HG02981 (cell line): ENCODE results near the gene CD44.

Experiments used
- ATAC-seq: cut with Tn5 transposase; IDR thresholded peaks from one replicate; pipeline ENCODE4 v1.9.1; 2021; ENCODE audit warnings: mild to moderate bottlenecking, moderate library complexity; ENCODE audit not compliant: unreplicated experiment

Gene CD44

GRCh38 chr11:35136311-35136710 lies 2.7 kb upstream of the CD44 start:
- no peak for ATAC-seq

DNA sequence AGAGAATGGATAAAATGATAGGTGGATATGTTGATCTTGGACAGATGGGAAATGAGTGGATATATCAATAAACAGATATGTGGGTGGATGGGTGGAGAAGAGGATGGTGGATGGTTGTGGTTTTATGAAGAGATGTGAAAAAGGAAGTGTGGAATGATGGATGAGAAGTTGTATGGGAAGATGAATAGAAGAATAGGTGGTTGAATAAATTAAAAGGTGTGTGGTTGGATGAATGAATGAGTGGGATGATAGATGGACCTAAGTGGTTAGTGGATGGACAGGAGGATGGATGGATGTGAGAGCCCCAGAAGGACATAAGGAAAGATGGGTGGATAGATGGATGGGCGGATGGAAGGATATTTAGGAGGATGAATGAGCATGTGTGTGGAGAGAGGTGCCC lies 913 bp upstream of the CD44 start:
- no peak for ATAC-seq

DNA sequence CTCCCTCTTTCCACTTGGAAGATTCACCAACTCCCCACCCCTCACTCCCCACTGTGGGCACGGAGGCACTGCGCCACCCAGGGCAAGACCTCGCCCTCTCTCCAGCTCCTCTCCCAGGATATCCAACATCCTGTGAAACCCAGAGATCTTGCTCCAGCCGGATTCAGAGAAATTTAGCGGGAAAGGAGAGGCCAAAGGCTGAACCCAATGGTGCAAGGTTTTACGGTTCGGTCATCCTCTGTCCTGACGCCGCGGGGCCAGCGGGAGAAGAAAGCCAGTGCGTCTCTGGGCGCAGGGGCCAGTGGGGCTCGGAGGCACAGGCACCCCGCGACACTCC lies 397 bp upstream of the CD44 start:
- ATAC-seq = no peak

DNA sequence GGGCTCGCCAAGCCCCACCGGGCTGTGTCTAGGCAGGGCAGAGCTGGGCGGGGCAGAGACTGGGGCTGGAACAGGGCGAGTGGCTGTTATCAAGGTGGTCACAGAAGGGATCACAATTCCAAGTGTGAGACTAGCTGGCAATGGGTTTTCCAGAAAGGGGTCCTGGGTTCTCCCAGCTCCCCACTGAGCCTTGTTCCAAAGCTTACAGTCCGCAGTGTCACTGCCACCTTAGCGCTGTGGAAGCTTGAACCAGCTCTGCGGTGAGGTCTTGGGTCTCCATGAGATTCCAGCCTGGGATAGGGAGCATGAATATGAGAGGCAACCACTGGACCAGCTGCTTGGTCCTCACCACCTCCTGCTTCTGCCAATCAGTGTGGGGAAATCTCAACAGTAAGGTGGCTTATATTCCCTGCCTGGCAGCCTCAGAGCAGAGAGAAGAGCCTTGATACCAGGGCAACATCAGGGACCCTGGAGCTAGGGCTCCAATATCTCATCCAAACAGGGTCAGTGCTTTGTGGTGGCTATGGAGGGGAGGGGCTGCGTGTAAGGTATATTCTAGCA lies 831 bp downstream of the CD44 start:
- no peak for ATAC-seq

- no peak for ATAC-seq
Measured at GRCh38 chr11:35141071-35141470, 2.1 kb downstream of the CD44 start.

DNA sequence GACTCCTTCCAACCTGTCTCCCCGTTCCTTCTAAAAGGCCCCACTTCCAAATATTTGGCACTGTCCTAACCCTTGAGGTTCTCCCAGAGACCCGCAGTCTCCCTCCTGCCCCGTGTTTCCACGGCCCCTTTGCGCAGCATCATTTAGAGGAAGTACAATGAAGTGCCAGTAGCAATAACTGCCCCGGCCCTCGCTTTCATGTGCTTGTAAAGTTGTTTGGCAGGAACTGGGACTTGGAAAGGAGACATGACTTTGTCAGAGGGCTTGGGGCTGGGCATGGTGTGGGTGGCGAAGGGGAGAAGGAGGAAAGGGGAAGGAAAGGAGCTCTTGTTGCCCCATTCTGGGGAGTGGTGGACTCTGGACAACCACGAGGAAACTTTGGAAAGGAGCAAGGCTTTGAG lies 2.6 kb downstream of the CD44 start:
- no peak for ATAC-seq

DNA sequence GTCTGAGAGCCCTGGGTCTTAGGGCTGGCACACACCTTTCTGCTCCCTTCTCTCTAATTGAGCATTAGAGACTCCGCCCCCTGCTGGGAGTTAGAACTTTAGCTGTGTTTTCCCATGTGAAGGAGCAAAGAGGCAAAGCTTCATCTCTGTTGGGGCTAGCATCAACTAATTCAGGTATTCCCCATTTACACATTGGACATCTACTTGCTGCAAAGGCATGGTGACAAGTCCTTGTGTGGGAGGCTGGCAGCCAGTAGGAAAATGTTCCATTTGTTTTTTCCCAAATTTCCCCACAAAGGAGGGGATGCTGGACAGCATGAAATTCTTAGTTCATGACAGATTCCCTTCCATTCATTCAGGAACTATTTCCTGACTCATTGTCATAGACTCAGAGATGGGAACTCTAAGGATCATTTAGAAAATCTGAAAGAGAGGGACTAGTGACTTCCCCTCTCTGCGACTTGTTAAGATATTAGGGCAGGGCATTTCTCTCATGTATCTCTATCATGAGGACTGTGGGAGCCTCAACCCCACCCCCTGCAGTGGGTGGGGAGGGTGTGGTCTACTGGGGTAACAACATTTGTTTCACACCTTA lies 3.6 kb downstream of the CD44 start:
- no peak for ATAC-seq

DNA sequence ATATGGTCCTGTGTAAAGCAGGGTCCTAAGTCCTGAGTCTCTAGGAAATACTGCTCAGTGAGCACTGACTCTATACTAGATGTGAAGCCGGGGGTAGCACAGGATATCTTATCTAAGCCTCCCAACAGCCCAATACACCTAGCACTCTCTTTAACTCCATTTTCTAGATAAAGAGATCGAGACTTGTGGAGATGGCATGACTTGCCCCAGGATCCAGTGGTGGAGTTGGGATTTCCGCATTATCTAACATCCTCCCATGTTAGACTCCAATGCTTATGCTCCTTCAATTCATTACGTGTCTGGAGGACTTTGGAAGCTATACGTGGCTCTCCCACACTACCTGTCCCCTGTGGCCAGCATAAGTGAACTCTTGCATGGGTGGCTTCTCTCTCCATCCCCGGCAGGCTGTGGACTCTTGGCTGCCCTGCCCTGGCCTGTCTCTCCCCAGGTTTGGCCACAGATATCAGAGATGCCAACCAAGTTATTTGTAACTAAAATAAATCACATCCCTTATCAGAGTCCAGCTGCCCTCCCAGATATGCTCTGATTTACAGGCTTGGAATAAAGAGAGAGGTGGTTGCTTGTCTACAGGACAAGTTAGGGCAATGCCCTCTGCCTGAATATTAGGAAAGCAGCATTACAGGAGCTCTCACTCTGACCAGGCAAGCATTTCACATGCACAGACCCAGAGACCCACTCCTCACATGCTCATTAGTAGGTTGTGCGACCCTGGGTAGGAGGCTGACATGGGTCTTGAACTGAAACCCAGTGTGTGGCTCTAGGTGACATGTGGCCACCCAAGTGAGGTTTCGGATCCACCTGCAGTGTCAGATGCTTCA lies 4.5 kb downstream of the CD44 start:
- no peak for ATAC-seq

GRCh38 chr11:35144136-35144741 lies 5.3 kb downstream of the CD44 start:
- peak; percentile 45 for ATAC-seq

DNA sequence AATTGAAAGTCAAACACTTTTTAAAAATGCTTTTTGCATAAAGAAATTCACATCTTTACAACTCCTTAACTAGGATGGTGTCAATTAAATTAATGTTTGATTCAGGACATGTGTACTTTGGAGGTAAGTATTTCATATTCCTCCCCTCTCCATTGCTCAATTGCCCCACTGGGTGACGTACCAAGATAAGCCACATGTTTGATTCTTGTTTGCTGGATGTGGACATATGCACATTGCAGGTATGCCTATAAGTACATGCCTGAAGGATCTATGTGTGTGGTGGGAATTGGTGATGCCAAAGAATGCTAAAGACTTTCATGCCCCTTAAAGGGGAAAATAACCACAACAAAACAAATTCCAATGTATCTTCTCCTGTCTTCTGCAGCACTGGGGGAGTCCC lies 5.8 kb downstream of the CD44 start:
- ATAC-seq = no peak

DNA sequence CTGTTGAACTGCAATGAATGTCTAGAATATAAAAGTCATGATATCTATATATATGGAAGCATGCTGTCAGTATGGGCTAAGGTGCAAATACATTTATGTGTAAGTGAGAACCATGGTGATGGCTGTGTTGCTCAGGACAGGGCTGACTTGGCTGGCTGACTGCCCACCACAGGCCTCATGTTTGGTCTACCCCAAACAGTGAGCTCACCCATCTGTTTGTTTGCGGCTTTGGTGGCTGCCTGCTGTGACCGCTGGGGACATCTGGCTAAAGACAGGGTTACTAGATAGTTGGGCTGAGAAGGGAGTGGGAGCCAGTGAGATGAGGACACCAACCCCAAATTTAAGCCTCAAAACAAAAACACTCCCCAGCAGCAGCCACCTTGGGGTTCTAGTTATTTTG lies 6.3 kb downstream of the CD44 start:
- peak; percentile 45 for ATAC-seq

- peak; percentile 27 for ATAC-seq
Measured at GRCh38 chr11:35146074-35146521, 7.1 kb downstream of the CD44 start.

GRCh38 chr11:35146711-35147110 lies 7.7 kb downstream of the CD44 start:
- ATAC-seq = no peak

- no peak for ATAC-seq
Measured at GRCh38 chr11:35147235-35147634, 8.3 kb downstream of the CD44 start.

DNA sequence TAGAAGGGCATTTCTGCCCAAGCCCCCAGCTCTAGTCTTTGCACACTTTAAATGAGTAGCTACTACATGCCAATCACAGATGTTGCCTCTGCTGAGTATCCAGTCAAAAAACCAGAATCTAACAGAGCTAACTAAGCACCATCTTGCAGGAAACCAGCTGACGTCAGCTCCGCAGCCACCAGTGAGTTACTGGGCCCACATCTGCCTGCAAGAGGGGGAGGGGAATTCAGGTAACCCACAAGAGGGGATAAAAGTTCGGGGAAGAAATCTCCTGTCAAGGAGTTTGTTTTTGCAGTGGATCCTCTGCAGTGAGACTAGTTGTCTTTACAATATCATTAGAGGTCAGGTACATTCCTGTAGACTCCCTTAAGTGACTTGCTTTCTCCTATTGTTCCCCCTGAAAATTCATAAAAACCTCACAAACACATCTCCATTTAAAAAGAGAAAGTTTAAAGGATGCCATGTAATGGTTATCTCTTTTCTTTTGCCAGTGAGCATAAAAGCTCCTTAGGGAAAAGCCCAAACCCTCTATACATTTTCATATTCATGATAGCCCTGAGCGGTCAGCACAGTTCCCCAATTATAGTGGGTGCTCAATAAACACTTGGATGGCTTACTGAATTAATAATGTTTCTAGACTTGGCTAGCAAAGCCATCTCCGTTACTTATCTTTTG lies 9.3 kb downstream of the CD44 start:
- ATAC-seq = no peak

GRCh38 chr11:35150454-35150853 lies 11.5 kb downstream of the CD44 start:
- ATAC-seq = no peak

GRCh38 chr11:35151241-35151640 lies 12.3 kb downstream of the CD44 start:
- ATAC-seq = no peak

- no peak for ATAC-seq
Measured at GRCh38 chr11:35151683-35152280, 12.8 kb downstream of the CD44 start.

GRCh38 chr11:35152575-35152974 lies 13.6 kb downstream of the CD44 start:
- ATAC-seq = no peak

- ATAC-seq = no peak
Measured at GRCh38 chr11:35153280-35153679, 14.3 kb downstream of the CD44 start.

GRCh38 chr11:35154952-35155351 lies 16.0 kb downstream of the CD44 start:
- ATAC-seq = no peak
